Neural cell (in vitro differentiated cells): ENCODE data around the gene GTF2B.

Experiments
- CTCF ChIP-seq: fragments of 450-650 bp; IDR thresholded peaks from 2 replicates; pipeline ENCODE4 v1.5.1; 2014; ENCODE audit warnings: antibody characterized with exemption, mild to moderate bottlenecking, moderate library complexity; ENCODE audit not compliant: poor library complexity, severe bottlenecking
- EP300 ChIP-seq: fragments of 450-650 bp; conservative IDR thresholded peaks from 2 replicates; pipeline ENCODE4 v1.6.1; 2014; ENCODE audit warnings: antibody characterized with exemption, mild to moderate bottlenecking, moderate library complexity; ENCODE audit not compliant: poor library complexity, severe bottlenecking
- EZH2 ChIP-seq: fragments of 200-600, 300-800 bp; shearing (Covaris generic), sonication (generic); IDR thresholded peaks from 2 replicates; pipeline ENCODE4 v1.6.1; 2014; ENCODE audit warnings: antibody characterized with exemption, low read length, borderline replicate concordance, mild to moderate bottlenecking; ENCODE audit not compliant: insufficient read depth, poor library complexity, severe bottlenecking
- MXI1 ChIP-seq: fragments of 450-650 bp; conservative IDR thresholded peaks from 2 replicates; pipeline ENCODE4 v1.6.1; 2014; ENCODE audit warnings: antibody characterized with exemption, mild to moderate bottlenecking; ENCODE audit not compliant: poor library complexity, severe bottlenecking
- POLR2AphosphoS5 ChIP-seq: IDR thresholded peaks from 2 replicates; pipeline ENCODE4 v1.6.1; 2012
- RAD21 ChIP-seq: fragments of 450-650 bp; conservative IDR thresholded peaks from 2 replicates; pipeline ENCODE4 v1.6.1; 2014; ENCODE audit warnings: antibody characterized with exemption, mild to moderate bottlenecking, moderate library complexity
- REST ChIP-seq: IDR thresholded peaks from 2 replicates; pipeline ENCODE4 v1.6.1; 2012; ENCODE audit warnings: borderline replicate concordance
- SMC3 ChIP-seq: fragments of 450-650 bp; conservative IDR thresholded peaks from 2 replicates; pipeline ENCODE4 v1.6.1; 2014; ENCODE audit warnings: antibody characterized with exemption, mild to moderate bottlenecking, moderate library complexity; ENCODE audit not compliant: poor library complexity
- TAF1 ChIP-seq: IDR thresholded peaks from 2 replicates; pipeline ENCODE4 v1.6.1; 2012; ENCODE audit warnings: low read depth

GRCh38 chr1:88923224-88923623, 31.9 kb upstream of the GTF2B start:
- TF ChIP-seq EP300 (no peak), REST (no peak), CTCF (no peak), TAF1 (no peak), SMC3 (no peak), EZH2 (no peak), POLR2AphosphoS5 (no peak), RAD21 (no peak), MXI1 (no peak)
